Testis (tissue), 3 donors: ENCODE measurements around the gene HOXB3. TPM values are rescaled to one million over a fixed set of nuclear protein-coding genes. Genes with fewer than 3 reads are reported as not detected.

Experiments
- DNase-seq: peaks from one replicate; pipeline ENCODE4 v3.0.0-alpha.2; 2019
- H3K27ac ChIP-seq, 2 donors: fragments of 200-600 bp; sonication (generic); one replicate each; pipeline ENCODE4 v1.5.1; 2019
- H3K27me3 ChIP-seq: fragments of 200-600 bp; sonication (generic); one replicate; pipeline ENCODE4 v1.5.1; 2019
- H3K36me3 ChIP-seq: fragments of 200-600 bp; sonication (generic); one replicate; pipeline ENCODE4 v1.5.1; 2017; ENCODE audit warnings: low read depth; ENCODE audit errors: missing control alignments
- H3K4me1 ChIP-seq: fragments of 200-600 bp; sonication (generic); one replicate; pipeline ENCODE4 v1.5.1; 2019
- H3K4me3 ChIP-seq, 2 donors: fragments of 200-600 bp; sonication (generic); one replicate each; pipeline ENCODE4 v1.5.1; 2017 to 2019
- H3K9me3 ChIP-seq: fragments of 200-600 bp; sonication (generic); one replicate; pipeline ENCODE4 v1.5.1; 2017
- CTCF ChIP-seq, 3 experiments: fragments of 450-650 bp in 2 of 3; fragments of 200-600 bp in 1 of 3; sonication (generic) in 1 of 3; IDR thresholded peaks; one replicate each; pipeline ENCODE4 v1.5.1; 2016 to 2019; ENCODE audit warnings: antibody characterized with exemption in 3 of 3, mild to moderate bottlenecking in 2 of 3, moderate library complexity in 1 of 3
- POLR2A ChIP-seq: fragments of 450-650 bp; IDR thresholded peaks from one replicate; pipeline ENCODE4 v1.6.1; 2017; ENCODE audit warnings: antibody characterized with exemption, mild to moderate bottlenecking, moderate library complexity
- WGBS, 2 donors: methylation state at CpG; one replicate each; pipeline ENCODE4 v1.1.5; 2018; 5-methylcytosine and 5-hydroxymethylcytosine counted together
- intact Hi-C: fragments of 100-400 bp; cut with DNase I; formaldehyde crosslinking; loops from one replicate; pipeline ENCODE4 v1.15.1; 2023; ENCODE audit warnings: low total_unique reads
- polyA plus RNA-seq: library from polyadenylated mRNA; stranded (reverse); fragments of 350-450 nt; fragmentation: Illumina TruSeq; extraction: RNeasy Lipid Tissue Mini Kit (QIAGEN cat#74804); gene quantifications from one replicate; pipeline ENCODE4 v1.2.3, GENCODE V29; 2014; ENCODE audit warnings: low read depth, low replicate concordance; ENCODE audit not compliant: insufficient read depth
- total RNA-seq, 2 donors: library from RNA; depleted of rRNA; stranded (reverse); fragments of >200 nt; gene quantifications; one replicate each; pipeline ENCODE4 v1.2.3, GENCODE V29; 2016

Gene HOXB3
- total and polyA plus RNA-seq, 3 donors from 2014 or later: 9.2 to 11.4 (median 10.6) TPM

GRCh38 chr17:48609033-48609432, 19.0 kb upstream of the HOXB3 start:
- H3K9me3 ChIP-seq: no peaks in the 10 kb centered on the region
- H3K27me3 ChIP-seq: no peaks in the 10 kb centered on the region
- peaks cover 10% of the 10 kb centered on the region for H3K4me1 ChIP-seq
- DNase-seq: no peak
- intact Hi-C loops: no loop called here
- no peak overlapping the region for H3K27ac ChIP-seq
- H3K36me3 ChIP-seq: no peaks in the 10 kb centered on the region
- H3K4me3 ChIP-seq: no peak overlapping the region
- TF ChIP-seq CTCF (IDR thresholded peaks at IDR 0.05) (no peak), POLR2A (no peak)

GRCh38 chr17:48608494-48608834, 18.4 kb upstream of the HOXB3 start:
- intact Hi-C loops: no loop called here
- WGBS, 2 donors: 78 to 100% methylated on average over 1 of the region's 1 CpG
- Histone ChIP-seq H3K4me1 (peaks cover 10% of the 10 kb centered on the region), H3K27me3 (no peaks in the 10 kb centered on the region), H3K36me3 (no peaks in the 10 kb centered on the region), H3K4me3 (no peak overlapping the region), H3K9me3 (no peaks in the 10 kb centered on the region), H3K27ac (no peak overlapping the region)
- TF ChIP-seq CTCF (IDR thresholded peaks at IDR 0.05): no peak
- TF ChIP-seq POLR2A: no peak
- no peak for DNase-seq

GRCh38 chr17:48606892-48607614, 17.0 kb upstream of the HOXB3 start:
- 59 to 63% methylated on average over 9 of the region's 9 CpGs for WGBS, 2 donors
- TF ChIP-seq POLR2A (no peak), CTCF (IDR thresholded peaks at IDR 0.05) (no peak)
- Histone ChIP-seq H3K9me3 (no peaks in the 10 kb centered on the region), H3K4me3 (no peak overlapping the region), H3K27me3 (peaks cover 7% of the 10 kb centered on the region), H3K4me1 (peaks cover 9% of the 10 kb centered on the region), H3K36me3 (no peaks in the 10 kb centered on the region), H3K27ac (no peak overlapping the region)
- DNase-seq: no peak
- intact Hi-C loops: no loop called here

DNA sequence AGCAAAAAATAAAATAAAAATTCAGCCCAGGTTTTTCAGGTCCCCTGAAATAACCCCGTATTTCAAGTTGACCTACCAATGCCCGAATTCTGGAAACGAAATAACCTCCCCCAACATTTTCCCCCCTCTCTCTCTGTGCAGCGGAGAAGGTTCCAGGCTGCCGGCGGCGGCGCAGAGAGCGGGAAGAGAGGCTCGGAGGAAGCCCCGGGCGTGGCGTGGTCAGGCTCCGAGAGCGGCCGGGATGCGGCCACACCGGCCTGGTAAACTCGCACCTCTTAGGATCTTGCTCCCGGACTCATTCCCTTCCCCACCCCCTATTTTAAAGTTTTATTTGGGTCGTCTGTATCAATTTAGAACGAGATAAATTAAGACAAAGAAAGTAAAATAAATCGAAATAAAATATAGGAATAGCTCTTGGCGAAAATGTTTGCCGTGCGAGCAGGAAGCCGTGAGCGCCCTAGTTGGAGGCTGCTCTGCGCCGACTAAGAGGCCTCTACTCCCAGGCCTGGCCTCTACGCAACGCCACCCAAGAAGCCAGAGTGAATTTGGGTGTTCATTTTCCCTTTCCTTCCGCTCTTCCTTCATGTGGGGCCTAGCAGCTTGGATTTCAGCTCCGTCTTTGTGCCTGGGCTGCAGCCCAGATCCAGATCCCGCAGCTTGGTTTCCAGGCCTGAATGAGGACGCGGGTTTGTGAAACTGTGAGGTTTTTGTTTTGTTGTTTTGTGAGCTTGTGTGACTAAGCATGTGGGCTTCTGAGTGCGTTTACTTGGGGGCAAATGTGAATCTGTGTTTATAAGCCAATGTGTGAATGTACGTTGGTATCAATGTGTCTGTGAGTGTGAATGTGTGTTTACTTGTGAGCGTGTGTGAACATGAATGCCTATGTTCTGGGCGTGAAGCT, 16.2 kb upstream of the HOXB3 start:
- H3K27ac ChIP-seq: no peak overlapping the region
- peaks cover 10% of the 10 kb centered on the region for H3K4me1 ChIP-seq
- WGBS, 2 donors: 28 to 29% methylated on average over 36 to 41 of the region's 41 CpGs
- H3K27me3 ChIP-seq: peaks cover 7% of the 10 kb centered on the region
- no peaks in the 10 kb centered on the region for H3K9me3 ChIP-seq
- TF ChIP-seq POLR2A (no peak), CTCF (IDR thresholded peaks at IDR 0.05) (no peak)
- no peaks in the 10 kb centered on the region for H3K36me3 ChIP-seq
- intact Hi-C loops: no loop called here
- H3K4me3 ChIP-seq: no peak overlapping the region
- DNase-seq: no peak
